Tibial nerve (tissue), 4 donors: ENCODE results near the gene SPI1.

Source experiments
- CTCF ChIP-seq, 5 experiments: fragments of 200-600 bp in 3 of 5; fragments of 450-650 bp in 2 of 5; sonication (generic) in 3 of 5; IDR thresholded peaks; one replicate each; pipeline ENCODE4 v1.5.1; 2016 to 2019; ENCODE audit warnings: antibody characterized with exemption in 5 of 5, mild to moderate bottlenecking in 3 of 5, moderate library complexity in 2 of 5
- EP300 ChIP-seq, 2 donors: sonication (generic); formaldehyde crosslinking; IDR thresholded peaks; one replicate each; pipeline ENCODE4 v1.6.1; 2017; ENCODE audit warnings: antibody characterized with exemption in 2 of 2, mild to moderate bottlenecking in 1 of 2
- POLR2A ChIP-seq, 2 donors: fragments of 450-650 bp; IDR thresholded peaks; one replicate each; pipeline ENCODE4 v1.6.1; 2017; ENCODE audit warnings: antibody characterized with exemption in 2 of 2, mild to moderate bottlenecking in 2 of 2, moderate library complexity in 2 of 2

DNA sequence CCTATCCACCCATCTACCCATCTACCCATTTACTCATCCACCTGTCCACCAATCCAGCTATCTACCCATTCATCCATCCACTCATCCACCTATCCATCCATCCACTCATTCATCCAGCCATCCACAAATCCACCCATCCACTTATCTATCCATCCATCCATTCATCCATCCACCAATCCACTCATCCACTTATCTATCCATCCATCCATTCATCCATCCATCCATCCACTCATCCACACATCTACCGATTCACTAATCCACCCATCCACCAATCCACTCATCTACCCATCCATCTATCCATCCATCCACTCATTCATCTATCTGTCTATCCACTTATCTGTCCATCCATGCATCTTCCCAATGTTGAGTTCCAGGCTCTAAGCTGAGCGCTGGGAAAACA is 1.7 kb upstream of the SPI1 start:
- TF ChIP-seq CTCF (IDR thresholded peaks at IDR 0.05) (no peak), EP300 (IDR thresholded peaks at IDR 0.05) (no peak), POLR2A (IDR thresholded peaks at IDR 0.05) (no peak)
